ENCODE results near the gene FHOD3.

GRCh38 chr18:36623681-36624190 is 326.2 kb downstream of the FHOD3 start:
- TF ChIP-seq, protein P1, sequence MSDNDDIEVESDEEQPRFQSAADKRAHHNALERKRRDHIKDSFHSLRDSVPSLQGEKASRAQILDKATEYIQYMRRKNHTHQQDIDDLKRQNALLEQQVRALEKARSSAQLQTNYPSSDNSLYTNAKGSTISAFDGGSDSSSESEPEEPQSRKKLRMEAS (IDR thresholded peaks at IDR 0.05) = no peak
- no peak for TF ChIP-seq EGR1 (IDR thresholded peaks at IDR 0.05)
- no peak for TF ChIP-seq CEBPB (IDR thresholded peaks at IDR 0.05)
- TF ChIP-seq RAD21 (IDR thresholded peaks at IDR 0.05; ENCODE audit: low read depth) = no peak
- no peak for TF ChIP-seq FOXM1 (IDR thresholded peaks at IDR 0.05; ENCODE audit: borderline replicate concordance, low read depth)
- TF ChIP-seq EP300 (IDR thresholded peaks at IDR 0.05; ENCODE audit: borderline replicate concordance) = no peak
- no peak for TF ChIP-seq NFIC (IDR thresholded peaks at IDR 0.05)
- TF ChIP-seq TAF1 (IDR thresholded peaks at IDR 0.05; ENCODE audit: low read depth) = no peak
- no peak for TF ChIP-seq CREB1 (IDR thresholded peaks at IDR 0.05; ENCODE audit: low read depth)
- TF ChIP-seq TCF12 (IDR thresholded peaks at IDR 0.05; ENCODE audit: low read depth) = no peak
- TF ChIP-seq, protein P2, sequence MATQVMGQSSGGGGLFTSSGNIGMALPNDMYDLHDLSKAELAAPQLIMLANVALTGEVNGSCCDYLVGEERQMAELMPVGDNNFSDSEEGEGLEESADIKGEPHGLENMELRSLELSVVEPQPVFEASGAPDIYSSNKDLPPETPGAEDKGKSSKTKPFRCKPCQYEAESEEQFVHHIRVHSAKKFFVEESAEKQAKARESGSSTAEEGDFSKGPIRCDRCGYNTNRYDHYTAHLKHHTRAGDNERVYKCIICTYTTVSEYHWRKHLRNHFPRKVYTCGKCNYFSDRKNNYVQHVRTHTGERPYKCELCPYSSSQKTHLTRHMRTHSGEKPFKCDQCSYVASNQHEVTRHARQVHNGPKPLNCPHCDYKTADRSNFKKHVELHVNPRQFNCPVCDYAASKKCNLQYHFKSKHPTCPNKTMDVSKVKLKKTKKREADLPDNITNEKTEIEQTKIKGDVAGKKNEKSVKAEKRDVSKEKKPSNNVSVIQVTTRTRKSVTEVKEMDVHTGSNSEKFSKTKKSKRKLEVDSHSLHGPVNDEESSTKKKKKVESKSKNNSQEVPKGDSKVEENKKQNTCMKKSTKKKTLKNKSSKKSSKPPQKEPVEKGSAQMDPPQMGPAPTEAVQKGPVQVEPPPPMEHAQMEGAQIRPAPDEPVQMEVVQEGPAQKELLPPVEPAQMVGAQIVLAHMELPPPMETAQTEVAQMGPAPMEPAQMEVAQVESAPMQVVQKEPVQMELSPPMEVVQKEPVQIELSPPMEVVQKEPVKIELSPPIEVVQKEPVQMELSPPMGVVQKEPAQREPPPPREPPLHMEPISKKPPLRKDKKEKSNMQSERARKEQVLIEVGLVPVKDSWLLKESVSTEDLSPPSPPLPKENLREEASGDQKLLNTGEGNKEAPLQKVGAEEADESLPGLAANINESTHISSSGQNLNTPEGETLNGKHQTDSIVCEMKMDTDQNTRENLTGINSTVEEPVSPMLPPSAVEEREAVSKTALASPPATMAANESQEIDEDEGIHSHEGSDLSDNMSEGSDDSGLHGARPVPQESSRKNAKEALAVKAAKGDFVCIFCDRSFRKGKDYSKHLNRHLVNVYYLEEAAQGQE (IDR thresholded peaks at IDR 0.05; ENCODE audit: low read depth) = no peak
- no peak for TF ChIP-seq YY1 (IDR thresholded peaks at IDR 0.05; ENCODE audit: low read depth)
- TF ChIP-seq, protein P3, sequence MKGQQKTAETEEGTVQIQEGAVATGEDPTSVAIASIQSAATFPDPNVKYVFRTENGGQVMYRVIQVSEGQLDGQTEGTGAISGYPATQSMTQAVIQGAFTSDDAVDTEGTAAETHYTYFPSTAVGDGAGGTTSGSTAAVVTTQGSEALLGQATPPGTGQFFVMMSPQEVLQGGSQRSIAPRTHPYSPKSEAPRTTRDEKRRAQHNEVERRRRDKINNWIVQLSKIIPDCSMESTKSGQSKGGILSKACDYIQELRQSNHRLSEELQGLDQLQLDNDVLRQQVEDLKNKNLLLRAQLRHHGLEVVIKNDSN (IDR thresholded peaks at IDR 0.05) = no peak
- TF ChIP-seq TEAD4 (IDR thresholded peaks at IDR 0.05) = no peak

All from Ishikawa (cell line).